Peyer's patch (tissue), 4 donors: ENCODE measurements around the gene GLA.

Experiments used
- POLR2A ChIP-seq, 2 donors: fragments of 450-650 bp; IDR thresholded peaks; one replicate each; pipeline ENCODE4 v1.5.1; 2017; ENCODE audit warnings: antibody characterized with exemption in 2 of 2, mild to moderate bottlenecking in 2 of 2, moderate library complexity in 2 of 2
- TF ChIP-seq, protein P1 (sequence below), 6 experiments: fragments of 450-650 bp in 4 of 6; fragments of 200-600 bp in 2 of 6; sonication (generic) in 1 of 6; IDR thresholded peaks; one replicate each; pipeline ENCODE4 v1.5.1; 2017 to 2019; ENCODE audit warnings: antibody characterized with exemption in 6 of 6, mild to moderate bottlenecking in 3 of 6, moderate library complexity in 1 of 6

- TF ChIP-seq, protein P1, sequence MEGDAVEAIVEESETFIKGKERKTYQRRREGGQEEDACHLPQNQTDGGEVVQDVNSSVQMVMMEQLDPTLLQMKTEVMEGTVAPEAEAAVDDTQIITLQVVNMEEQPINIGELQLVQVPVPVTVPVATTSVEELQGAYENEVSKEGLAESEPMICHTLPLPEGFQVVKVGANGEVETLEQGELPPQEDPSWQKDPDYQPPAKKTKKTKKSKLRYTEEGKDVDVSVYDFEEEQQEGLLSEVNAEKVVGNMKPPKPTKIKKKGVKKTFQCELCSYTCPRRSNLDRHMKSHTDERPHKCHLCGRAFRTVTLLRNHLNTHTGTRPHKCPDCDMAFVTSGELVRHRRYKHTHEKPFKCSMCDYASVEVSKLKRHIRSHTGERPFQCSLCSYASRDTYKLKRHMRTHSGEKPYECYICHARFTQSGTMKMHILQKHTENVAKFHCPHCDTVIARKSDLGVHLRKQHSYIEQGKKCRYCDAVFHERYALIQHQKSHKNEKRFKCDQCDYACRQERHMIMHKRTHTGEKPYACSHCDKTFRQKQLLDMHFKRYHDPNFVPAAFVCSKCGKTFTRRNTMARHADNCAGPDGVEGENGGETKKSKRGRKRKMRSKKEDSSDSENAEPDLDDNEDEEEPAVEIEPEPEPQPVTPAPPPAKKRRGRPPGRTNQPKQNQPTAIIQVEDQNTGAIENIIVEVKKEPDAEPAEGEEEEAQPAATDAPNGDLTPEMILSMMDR (IDR thresholded peaks at IDR 0.05) = no peak
- TF ChIP-seq POLR2A (IDR thresholded peaks at IDR 0.05) = no peak
Observed at GRCh38 chrX:101370888-101371504, 36.7 kb downstream of the GLA start.
